ENCODE measurements around the gene SYNE2. TPM values are rescaled to one million over a fixed set of nuclear protein-coding genes. Genes with fewer than 3 reads are reported as not detected.
A peak's percentile ranks its signal among the peaks of the same experiment; 100 is the strongest.

Gene SYNE2
- total and polyA plus RNA-seq, 10 of the 15 experiments (the other 5 are each of a cell fraction or from before 2014, with no cell fraction given): 2.1 to 52.7 (median 38.1) TPM

DNA sequence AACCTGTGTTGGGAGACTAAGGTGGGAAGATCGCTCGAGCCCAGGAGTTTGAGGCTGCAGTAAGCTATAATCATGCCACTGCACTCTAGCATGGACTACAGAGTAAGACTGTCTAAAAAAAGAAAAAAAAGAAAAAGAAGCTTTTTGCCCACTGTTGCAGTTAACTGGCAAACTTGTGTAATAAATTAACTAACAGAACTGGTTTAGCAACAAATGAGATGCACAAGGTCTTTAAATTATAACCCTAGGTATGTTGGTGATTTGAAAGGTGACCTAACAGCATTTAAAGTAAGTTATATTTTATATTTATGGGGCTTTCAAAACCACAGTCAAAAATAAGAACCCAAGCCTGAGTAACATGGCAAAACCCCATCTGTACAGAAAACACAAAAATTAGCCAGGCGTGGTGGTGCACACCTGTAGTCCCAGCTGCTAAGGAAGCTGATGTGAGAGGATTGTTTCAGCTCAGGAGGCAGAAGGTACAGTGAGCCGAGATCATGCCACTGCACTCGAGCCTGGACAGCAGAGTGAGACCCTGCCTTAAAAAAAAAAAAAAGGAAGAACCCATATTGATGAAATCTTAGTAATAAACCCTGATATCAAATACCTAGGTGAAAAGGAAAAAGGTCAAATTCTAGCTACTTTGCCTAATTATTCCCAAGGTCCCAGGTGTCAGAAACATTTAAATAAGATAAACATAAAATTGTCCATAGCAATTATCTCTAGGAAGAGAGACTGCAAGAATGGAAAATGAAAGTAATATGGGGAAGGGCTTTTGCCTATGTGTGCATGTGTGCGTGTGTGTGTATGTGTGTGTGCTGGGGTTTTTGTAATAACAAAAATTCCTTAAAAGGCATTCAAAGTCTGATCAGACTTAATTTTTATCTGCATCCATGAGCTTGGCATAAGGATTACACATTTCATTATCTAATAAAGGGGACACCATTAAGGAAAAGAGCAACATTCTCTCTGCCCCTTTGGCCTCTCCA, 15.4 kb downstream of the SYNE2 start (continued):
- TF ChIP-seq, protein P1, sequence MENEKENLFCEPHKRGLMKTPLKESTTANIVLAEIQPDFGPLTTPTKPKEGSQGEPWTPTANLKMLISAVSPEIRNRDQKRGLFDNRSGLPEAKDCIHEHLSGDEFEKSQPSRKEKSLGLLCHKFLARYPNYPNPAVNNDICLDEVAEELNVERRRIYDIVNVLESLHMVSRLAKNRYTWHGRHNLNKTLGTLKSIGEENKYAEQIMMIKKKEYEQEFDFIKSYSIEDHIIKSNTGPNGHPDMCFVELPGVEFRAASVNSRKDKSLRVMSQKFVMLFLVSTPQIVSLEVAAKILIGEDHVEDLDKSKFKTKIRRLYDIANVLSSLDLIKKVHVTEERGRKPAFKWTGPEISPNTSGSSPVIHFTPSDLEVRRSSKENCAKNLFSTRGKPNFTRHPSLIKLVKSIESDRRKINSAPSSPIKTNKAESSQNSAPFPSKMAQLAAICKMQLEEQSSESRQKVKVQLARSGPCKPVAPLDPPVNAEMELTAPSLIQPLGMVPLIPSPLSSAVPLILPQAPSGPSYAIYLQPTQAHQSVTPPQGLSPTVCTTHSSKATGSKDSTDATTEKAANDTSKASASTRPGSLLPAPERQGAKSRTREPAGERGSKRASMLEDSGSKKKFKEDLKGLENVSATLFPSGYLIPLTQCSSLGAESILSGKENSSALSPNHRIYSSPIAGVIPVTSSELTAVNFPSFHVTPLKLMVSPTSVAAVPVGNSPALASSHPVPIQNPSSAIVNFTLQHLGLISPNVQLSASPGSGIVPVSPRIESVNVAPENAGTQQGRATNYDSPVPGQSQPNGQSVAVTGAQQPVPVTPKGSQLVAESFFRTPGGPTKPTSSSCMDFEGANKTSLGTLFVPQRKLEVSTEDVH (IDR thresholded peaks at IDR 0.05; ENCODE audit: low read depth, partially characterized antibody): no peak
- TF ChIP-seq PAX5 (IDR thresholded peaks at IDR 0.05; ENCODE audit: borderline replicate concordance, low read depth, low read length): peak; percentile 67; the same call in 1 of the 2 replicates
- TF ChIP-seq RUNX3 (IDR thresholded peaks at IDR 0.05; ENCODE audit: low read length): peak; percentile 71
- peak; percentile 91 for TF ChIP-seq TCF12 (IDR thresholded peaks at IDR 0.05; ENCODE audit: low read depth, low read length)
- TF ChIP-seq SPI1 (IDR thresholded peaks at IDR 0.05; ENCODE audit: borderline replicate concordance, insufficient read depth, low read depth, low read length): peak; percentile 41; the same call in 1 of the 2 replicates
- TF ChIP-seq DPF2 (IDR thresholded peaks at IDR 0.05): 0 out of 2 replicates have a peak, but pooled peaks have one; percentile 34
- no peak for TF ChIP-seq NFYB (IDR thresholded peaks at IDR 0.05; ENCODE audit: insufficient read depth, low read depth, low read length)
- TF ChIP-seq HDGF (IDR thresholded peaks at IDR 0.05): no peak
- TF ChIP-seq SRF (IDR thresholded peaks at IDR 0.05; ENCODE audit: low read depth in 2 of 2, low read length in 2 of 2): peak in 1 of 2 experiments; percentile 59; a peak in 1 of 4 replicates
- 0 out of 2 replicates have a peak, but pooled peaks have one; percentile 29 for TF ChIP-seq NBN (IDR thresholded peaks at IDR 0.05)
- TF ChIP-seq MEF2A (IDR thresholded peaks at IDR 0.05; ENCODE audit: insufficient read depth, low read depth, low read length): 0 out of 2 replicates have a peak, but pooled peaks have one; percentile 65
- no peak for TF ChIP-seq CHD4 (IDR thresholded peaks at IDR 0.05)
- TF ChIP-seq, protein P2, sequence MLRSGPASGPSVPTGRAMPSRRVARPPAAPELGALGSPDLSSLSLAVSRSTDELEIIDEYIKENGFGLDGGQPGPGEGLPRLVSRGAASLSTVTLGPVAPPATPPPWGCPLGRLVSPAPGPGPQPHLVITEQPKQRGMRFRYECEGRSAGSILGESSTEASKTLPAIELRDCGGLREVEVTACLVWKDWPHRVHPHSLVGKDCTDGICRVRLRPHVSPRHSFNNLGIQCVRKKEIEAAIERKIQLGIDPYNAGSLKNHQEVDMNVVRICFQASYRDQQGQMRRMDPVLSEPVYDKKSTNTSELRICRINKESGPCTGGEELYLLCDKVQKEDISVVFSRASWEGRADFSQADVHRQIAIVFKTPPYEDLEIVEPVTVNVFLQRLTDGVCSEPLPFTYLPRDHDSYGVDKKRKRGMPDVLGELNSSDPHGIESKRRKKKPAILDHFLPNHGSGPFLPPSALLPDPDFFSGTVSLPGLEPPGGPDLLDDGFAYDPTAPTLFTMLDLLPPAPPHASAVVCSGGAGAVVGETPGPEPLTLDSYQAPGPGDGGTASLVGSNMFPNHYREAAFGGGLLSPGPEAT (IDR thresholded peaks at IDR 0.05; ENCODE audit: low read depth): peak; percentile 49; the same call in 1 of the 2 replicates
- TF ChIP-seq HDAC2 (IDR thresholded peaks at IDR 0.05): no peak
- TF ChIP-seq ATF7 (IDR thresholded peaks at IDR 0.05; ENCODE audit: low read depth): 0 out of 2 replicates have a peak, but pooled peaks have one; percentile 15
- TF ChIP-seq NFIC (IDR thresholded peaks at IDR 0.05; ENCODE audit: low read depth, low read length): peak; percentile 29; the same call in 1 of the 2 replicates
- TF ChIP-seq, protein P3, sequence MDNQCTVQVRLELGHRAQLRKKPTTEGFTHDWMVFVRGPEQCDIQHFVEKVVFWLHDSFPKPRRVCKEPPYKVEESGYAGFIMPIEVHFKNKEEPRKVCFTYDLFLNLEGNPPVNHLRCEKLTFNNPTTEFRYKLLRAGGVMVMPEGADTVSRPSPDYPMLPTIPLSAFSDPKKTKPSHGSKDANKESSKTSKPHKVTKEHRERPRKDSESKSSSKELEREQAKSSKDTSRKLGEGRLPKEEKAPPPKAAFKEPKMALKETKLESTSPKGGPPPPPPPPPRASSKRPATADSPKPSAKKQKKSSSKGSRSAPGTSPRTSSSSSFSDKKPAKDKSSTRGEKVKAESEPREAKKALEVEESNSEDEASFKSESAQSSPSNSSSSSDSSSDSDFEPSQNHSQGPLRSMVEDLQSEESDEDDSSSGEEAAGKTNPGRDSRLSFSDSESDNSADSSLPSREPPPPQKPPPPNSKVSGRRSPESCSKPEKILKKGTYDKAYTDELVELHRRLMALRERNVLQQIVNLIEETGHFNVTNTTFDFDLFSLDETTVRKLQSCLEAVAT (IDR thresholded peaks at IDR 0.05): peak; percentile 58; the same call in 1 of the 2 replicates
- no peak for TF ChIP-seq ZNF384 (IDR thresholded peaks at IDR 0.05; ENCODE audit: borderline replicate concordance, low read depth, low read length)
- peak; percentile 29; the same call in 1 of the 2 replicates for TF ChIP-seq FOXM1 (IDR thresholded peaks at IDR 0.05; ENCODE audit: low read depth, low read length)
